ENCODE measurements around the gene NEURL3.

DNA sequence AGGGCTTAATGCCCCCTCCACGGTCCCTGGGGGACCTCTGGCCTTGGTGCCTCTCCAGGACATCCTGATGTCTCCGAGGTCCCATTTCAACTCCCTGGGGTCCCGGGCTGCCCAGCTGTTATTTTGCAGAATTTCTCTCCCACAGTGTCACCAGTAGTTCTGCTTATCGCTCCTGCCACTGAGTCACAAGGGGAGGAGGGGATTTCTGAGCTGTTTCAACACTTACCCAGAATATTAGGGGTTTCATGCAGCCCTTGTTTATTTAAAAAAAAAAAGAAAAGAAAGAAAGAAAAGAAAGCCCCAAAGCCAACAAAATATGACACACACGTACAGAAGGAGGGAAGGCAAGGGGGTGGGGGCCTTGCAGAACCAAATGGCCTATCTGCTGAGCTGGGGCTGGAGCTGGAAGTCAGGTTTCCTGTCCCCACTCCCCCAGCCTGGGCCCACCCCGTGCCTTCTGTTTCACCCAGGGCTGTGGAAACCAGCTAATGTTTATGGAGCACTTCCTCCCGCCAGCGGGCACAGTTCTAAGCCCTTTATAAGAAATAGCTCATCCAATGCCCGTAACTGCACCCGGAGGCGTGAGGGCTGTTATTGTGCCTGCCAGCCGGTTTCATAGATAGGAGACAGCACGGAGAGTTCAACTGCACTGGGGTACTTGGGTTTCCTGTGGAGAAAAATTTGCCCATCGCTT lies 23.0 kb upstream of the NEURL3 start:
- TF ChIP-seq CTCF (IDR thresholded peaks at IDR 0.05), result no peak
- TF ChIP-seq ZFX (IDR thresholded peaks at IDR 0.05; ENCODE audit: borderline replicate concordance), result no peak

All from 22Rv1 (cell line).